K562 (cell line): Measurements from ENCODE around the gene VASH1. TPM values are rescaled to one million over a fixed set of nuclear protein-coding genes. Genes with fewer than 3 reads are reported as not detected.
A peak's percentile ranks its signal among the peaks of the same experiment; 100 is the strongest.

Source experiments
- ETV6 ChIP-seq, 3 experiments: fragments of 150-350 bp in 1 of 3; sonication (generic) in 1 of 3; formaldehyde crosslinking in 1 of 3; IDR thresholded peaks; 2 replicates each; pipeline versions ENCODE4 v1.6.1 to v1.8.0; 2014 to 2022; ENCODE audit warnings: borderline replicate concordance in 2 of 3, low read depth in 2 of 3, antibody characterized with exemption in 1 of 3, low read length in 1 of 3, mild to moderate bottlenecking in 1 of 3, missing genetic modification reagents in 1 of 3
- EZH2 ChIP-seq: IDR thresholded peaks from 2 replicates; pipeline ENCODE4 v1.6.1; 2012; ENCODE audit warnings: low read depth, mild to moderate bottlenecking, inconsistent platforms, low read length, borderline replicate concordance
- IRF2 ChIP-seq: sonication (generic); formaldehyde crosslinking; IDR thresholded peaks from 2 replicates; pipeline ENCODE4 v1.8.1; 2022; ENCODE audit warnings: mild to moderate bottlenecking, missing genetic modification reagents
- KLF13 ChIP-seq: fragments of 450-650 bp; IDR thresholded peaks from 2 replicates; pipeline ENCODE4 v1.6.1; 2016; ENCODE audit warnings: missing genetic modification characterization, low read depth, mild to moderate bottlenecking, missing compliant biosample characterization, moderate library complexity, borderline replicate concordance
- NFYB ChIP-seq: IDR thresholded peaks from 2 replicates; pipeline ENCODE4 v1.6.1; 2011; ENCODE audit warnings: mild to moderate bottlenecking, moderate library complexity; ENCODE audit not compliant: insufficient read length; ENCODE audit errors: extremely low read depth
- PKNOX1 ChIP-seq: fragments of 450-650 bp; IDR thresholded peaks from 2 replicates; pipeline ENCODE4 v1.6.1; 2016
- REST ChIP-seq, 2 experiments: fragments of 450-650 bp; formaldehyde crosslinking in 1 of 2; IDR thresholded peaks; 2 replicates each; pipeline versions ENCODE4 v1.4.0 to v1.6.1; 2014 to 2020; ENCODE audit warnings: mild to moderate bottlenecking in 2 of 2, borderline replicate concordance in 1 of 2, low read depth in 1 of 2
- SIX5 ChIP-seq, 2 experiments: IDR thresholded peaks; 2 replicates each; pipeline ENCODE4 v1.6.1; 2011; ENCODE audit warnings: low read length in 2 of 2, borderline replicate concordance in 1 of 2, low read depth in 1 of 2, mild to moderate bottlenecking in 1 of 2, moderate library complexity in 1 of 2; ENCODE audit not compliant: insufficient read depth in 1 of 2
- ZKSCAN1 ChIP-seq: fragments of 150-350 bp; IDR thresholded peaks from 2 replicates; pipeline ENCODE4 v1.6.1; 2016; ENCODE audit warnings: low read depth, low read length
- ZNF696 ChIP-seq: fragments of 250-450 bp; sonication (Bioruptor Pico); conservative IDR thresholded peaks from 2 replicates; pipeline ENCODE4 v1.4.0; 2020; ENCODE audit warnings: mild to moderate bottlenecking, moderate library complexity
- polyA plus RNA-seq, 8 experiments: library from polyadenylated mRNA; depleted of rRNA in 4 of 8; stranded (reverse) in 5 of 8; unstranded in 3 of 8; fragments of >200 nt; fragmentation: Nextera tagmentation in 2 of 8; fragmentation: Illumina TruSeq in 1 of 8; extraction: Ambion mirVana in 2 of 8; extraction: Trizol in 1 of 8; gene quantifications; 2 replicates each; pipeline versions ENCODE4 v1.2.1 to v1.2.3, GENCODE V29; 2011 to 2014; ENCODE audit warnings: inconsistent platforms in 1 of 8, missing spikeins in 1 of 8
- total RNA-seq, 7 experiments: library from RNA; depleted of rRNA in 6 of 7; stranded (reverse); fragments of >200 nt in 6 of 7; fragmentation: Illumina TruSeq in 2 of 7; extraction: Trizol in 2 of 7; gene quantifications; 2 replicates each; pipeline versions ENCODE4 v1.2.1 to v1.2.3, GENCODE V29; 2011 to 2021; ENCODE audit warnings: low replicate concordance in 1 of 7

Gene VASH1
- total and polyA plus RNA-seq, 9 of the 15 experiments (the other 6 are each of a cell fraction or from before 2014, with no cell fraction given) = 0.01 to 0.43 (median 0.13) TPM; not detected in 1

GRCh38 chr14:76784881-76785280 is 23.6 kb downstream of the VASH1 start (continued):
- no peak for TF ChIP-seq ZNF696 (CRISPR knock-in tag)
- TF ChIP-seq EZH2 = no peak
- no peak for TF ChIP-seq ETV6 (IDR thresholded peaks at IDR 0.05; ENCODE audit: borderline replicate concordance in 1 of 2, low read depth in 2 of 2, low read length in 1 of 2)
- TF ChIP-seq ETV6 (CRISPR knock-in tag; IDR thresholded peaks at IDR 0.05; ENCODE audit: borderline replicate concordance) = no peak
- TF ChIP-seq KLF13 (tag) = peak; percentile 92; the same call in 1 of the 2 replicates
- no peak for TF ChIP-seq IRF2
- TF ChIP-seq REST (IDR thresholded peaks at IDR 0.05; ENCODE audit: borderline replicate concordance) = peak; percentile 86
- TF ChIP-seq REST (CRISPR knock-in tag; IDR thresholded peaks at IDR 0.05; ENCODE audit: low read depth) = no peak
- peak; percentile 68; the same call in 1 of the 2 replicates for TF ChIP-seq PKNOX1
- no peak for TF ChIP-seq SIX5 (IDR thresholded peaks at IDR 0.05; ENCODE audit: borderline replicate concordance in 1 of 2, insufficient read depth in 1 of 2, low read depth in 1 of 2, low read length in 2 of 2)
- peak; percentile 89 for TF ChIP-seq ZKSCAN1
- TF ChIP-seq NFYB = peak; percentile 37
- TF ChIP-seq, all 486 proteins: peak for 24
